Daoy (cell line): ENCODE measurements around the gene ZNF107. TPM values are rescaled to one million over a fixed set of nuclear protein-coding genes. Genes with fewer than 3 reads are reported as not detected.
"Not testable (repeated sequence)": the region's sequence is repeated elsewhere in the genome, so short reads cannot be mapped to it uniquely, and the experiment has no call there.

Experiments
- DNase-seq: peaks from one replicate; pipeline ENCODE4 v3.0.0-alpha.2; 2015; ENCODE audit warnings: low read depth
- total RNA-seq: library from RNA; depleted of rRNA; stranded (reverse); fragments of >200 nt; shearing (Covaris generic); gene quantifications from 2 replicates; pipeline ENCODE4 v1.2.3, GENCODE V29; 2014

Gene ZNF107
- total RNA-seq, 1 experiment from 2014 or later, result 6.4 TPM

GRCh38 chr7:64643566-64643965 is 22.4 kb upstream of the ZNF107 start:
- DNase-seq, result no peak

GRCh38 chr7:64651203-64651602 is 14.7 kb upstream of the ZNF107 start:
- no peak for DNase-seq

- DNase-seq, result no peak
Measured at GRCh38 chr7:64651632-64652165, 14.2 kb upstream of the ZNF107 start.

- no peak for DNase-seq
Measured at GRCh38 chr7:64653721-64654401, 12.1 kb upstream of the ZNF107 start.

- DNase-seq, result no peak
Measured at GRCh38 chr7:64654796-64655548, 11.0 kb upstream of the ZNF107 start.

GRCh38 chr7:64655811-64656210 is 10.1 kb upstream of the ZNF107 start:
- DNase-seq, result no peak

- DNase-seq, result no peak
Measured at GRCh38 chr7:64656489-64656888, 9.4 kb upstream of the ZNF107 start.

- DNase-seq, result not testable (repeated sequence)
Measured at GRCh38 chr7:64662091-64662490, 3.8 kb upstream of the ZNF107 start.

GRCh38 chr7:64666663-64667050 is 724 bp downstream of the ZNF107 start:
- DNase-seq, result no peak

- no peak for DNase-seq
Measured at GRCh38 chr7:64667311-64667710, 1.4 kb downstream of the ZNF107 start.

GRCh38 chr7:64672414-64672813 is 6.5 kb downstream of the ZNF107 start:
- DNase-seq, result no peak

GRCh38 chr7:64685091-64685490 is 19.2 kb downstream of the ZNF107 start:
- DNase-seq, result no peak

GRCh38 chr7:64685741-64686140 is 19.8 kb downstream of the ZNF107 start:
- DNase-seq, result no peak

- no peak for DNase-seq
Measured at GRCh38 chr7:64686493-64687184, 20.7 kb downstream of the ZNF107 start.

- no peak for DNase-seq
Measured at GRCh38 chr7:64687249-64687648, 21.3 kb downstream of the ZNF107 start.

- no peak for DNase-seq
Measured at GRCh38 chr7:64688988-64689387, 23.1 kb downstream of the ZNF107 start.

GRCh38 chr7:64691831-64692230 is 25.9 kb downstream of the ZNF107 start:
- no peak for DNase-seq

- not testable (repeated sequence) for DNase-seq
Measured at GRCh38 chr7:64697863-64698262, 31.9 kb downstream of the ZNF107 start.

- DNase-seq, result no peak
Measured at GRCh38 chr7:64706625-64707292, 40.8 kb downstream of the ZNF107 start.

- not testable (repeated sequence) for DNase-seq
Measured at GRCh38 chr7:64717896-64718295, 52.0 kb downstream of the ZNF107 start.

- no peak for DNase-seq
Measured at GRCh38 chr7:64729089-64729848, 63.3 kb downstream of the ZNF107 start.
